Stimulated activated naive CD8-positive, alpha-beta T cell treated with anti-CD3 and anti-CD28 coated beads, Interleukin-15, Interleukin-2, amounts not matched to agents 100 U/mL and 50 U/mL, for 24 hours (primary cell): Measurements from ENCODE around the gene PDZD2.
"Not testable (repeated sequence)": the region's sequence is repeated elsewhere in the genome, so short reads cannot be mapped to it uniquely, and the experiment has no call there.

Experiments used
- ATAC-seq: fragments of 150-1000 bp; cut with Tn5 transposase; one replicate; pipeline ENCODE4 v1.10.0; 2021
- DNase-seq: peaks from one replicate; pipeline ENCODE4 v3.0.0; 2021

The PDZD2 gene

GRCh38 chr5:32043105-32043504 is 404.2 kb downstream of the PDZD2 start:
- ATAC-seq (no peak), DNase-seq (no peak)

DNA sequence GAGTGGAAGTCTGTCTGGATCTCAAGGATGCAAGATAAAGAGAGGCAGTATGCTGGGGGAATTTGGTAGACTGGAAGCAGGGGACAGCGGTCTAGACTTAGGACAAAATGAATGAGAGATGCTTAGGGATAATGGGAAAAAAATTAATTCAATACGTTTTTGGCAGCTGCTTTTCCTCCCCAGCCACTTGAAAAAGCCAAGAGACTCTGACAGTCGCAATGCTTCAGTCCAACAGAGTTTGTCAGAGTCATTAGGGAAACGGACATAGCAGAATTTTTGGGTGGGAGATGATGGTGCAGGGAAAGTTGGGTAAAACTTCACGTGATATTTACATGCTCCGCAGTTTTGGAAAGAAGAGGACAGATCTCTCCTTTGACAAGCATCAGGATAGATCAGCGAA is 405.5 kb downstream of the PDZD2 start:
- ATAC-seq (no peak), DNase-seq (no peak)

DNA sequence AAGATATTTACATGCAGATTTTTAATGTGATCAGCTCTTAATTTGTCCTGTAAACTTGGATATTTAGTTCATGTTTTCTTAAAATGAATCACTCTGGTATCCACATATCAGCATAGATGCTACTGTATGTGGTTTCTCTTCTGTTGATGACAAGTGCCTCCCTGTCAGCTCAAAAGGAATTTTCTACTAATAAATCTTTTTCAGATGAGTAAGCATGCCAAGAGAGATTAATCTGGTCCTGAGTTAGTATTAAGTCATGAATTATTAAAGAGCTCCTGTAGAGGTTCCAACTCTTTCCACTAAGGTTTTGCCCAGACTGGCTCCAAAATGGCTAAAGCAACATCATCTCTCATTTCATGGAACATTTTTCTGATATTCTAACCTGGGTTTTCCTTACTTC is 406.0 kb downstream of the PDZD2 start:
- ATAC-seq (no peak), DNase-seq (no peak)

DNA sequence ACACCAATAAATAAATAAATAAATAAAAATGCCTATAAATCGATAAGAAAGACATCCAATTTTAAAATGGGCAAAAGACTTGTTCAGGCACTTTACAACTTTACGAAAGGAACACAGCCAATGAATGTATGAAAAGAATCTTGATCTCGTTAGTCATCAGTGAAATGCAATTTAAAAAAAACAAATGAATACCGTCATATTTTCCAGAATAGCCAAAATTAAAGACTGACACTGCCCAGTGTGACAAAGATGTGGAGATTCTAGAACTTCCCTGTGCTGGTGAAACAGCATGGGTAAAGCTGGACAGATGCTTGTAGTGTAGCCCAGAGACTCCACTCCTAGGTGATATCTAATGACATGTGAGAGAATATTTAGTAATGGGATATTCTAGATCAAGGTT is 408.1 kb downstream of the PDZD2 start:
- DNase-seq (no peak), ATAC-seq (no peak)

GRCh38 chr5:32051796-32052195 is 412.9 kb downstream of the PDZD2 start:
- no peak for DNase-seq
- no peak for ATAC-seq

DNA sequence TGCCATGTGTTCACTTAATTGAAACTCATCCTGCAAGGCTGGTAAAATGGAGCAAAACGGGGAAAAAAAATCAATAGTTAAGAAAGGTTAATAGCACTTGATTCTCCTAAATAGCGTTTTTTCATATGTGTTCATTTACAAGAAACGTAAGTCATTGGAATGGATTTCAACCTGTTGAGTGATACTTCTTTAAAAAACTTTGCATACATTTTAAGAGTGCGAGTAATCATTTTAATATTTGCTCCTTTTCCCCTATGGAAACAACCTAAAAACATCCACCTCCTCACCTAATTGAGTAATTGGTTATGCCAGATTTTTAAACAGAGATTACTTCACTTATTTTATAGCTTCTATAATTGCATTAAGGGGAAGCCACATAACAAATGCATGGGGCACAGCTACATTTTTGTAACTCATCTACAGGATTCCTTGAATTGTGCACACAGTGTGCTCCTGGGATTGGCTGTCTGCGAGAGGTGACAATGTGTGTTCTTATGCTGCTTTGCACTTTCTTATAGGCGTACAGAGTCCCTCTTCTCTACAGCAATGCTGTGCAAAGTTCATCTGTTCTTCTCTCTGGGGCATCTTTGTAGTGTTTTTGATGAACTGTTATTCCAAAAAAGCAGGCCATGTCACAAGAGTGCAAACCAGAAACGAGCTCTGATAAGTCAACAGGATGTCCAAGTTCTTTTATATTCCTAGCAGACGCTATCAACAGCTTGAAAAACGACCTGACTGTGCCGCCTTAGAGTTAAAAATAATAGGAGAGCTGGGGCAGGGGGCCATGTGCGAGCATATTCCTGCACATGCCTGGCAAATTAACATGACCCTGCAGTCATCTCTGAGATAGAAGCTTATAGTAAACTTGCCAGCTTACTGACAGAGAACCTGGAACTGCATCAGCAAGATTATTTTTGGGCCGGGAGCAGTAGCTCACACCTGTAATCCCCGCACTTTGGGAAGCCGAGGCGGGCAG is 417.2 kb downstream of the PDZD2 start:
- ATAC-seq (no peak), DNase-seq (no peak)

DNA sequence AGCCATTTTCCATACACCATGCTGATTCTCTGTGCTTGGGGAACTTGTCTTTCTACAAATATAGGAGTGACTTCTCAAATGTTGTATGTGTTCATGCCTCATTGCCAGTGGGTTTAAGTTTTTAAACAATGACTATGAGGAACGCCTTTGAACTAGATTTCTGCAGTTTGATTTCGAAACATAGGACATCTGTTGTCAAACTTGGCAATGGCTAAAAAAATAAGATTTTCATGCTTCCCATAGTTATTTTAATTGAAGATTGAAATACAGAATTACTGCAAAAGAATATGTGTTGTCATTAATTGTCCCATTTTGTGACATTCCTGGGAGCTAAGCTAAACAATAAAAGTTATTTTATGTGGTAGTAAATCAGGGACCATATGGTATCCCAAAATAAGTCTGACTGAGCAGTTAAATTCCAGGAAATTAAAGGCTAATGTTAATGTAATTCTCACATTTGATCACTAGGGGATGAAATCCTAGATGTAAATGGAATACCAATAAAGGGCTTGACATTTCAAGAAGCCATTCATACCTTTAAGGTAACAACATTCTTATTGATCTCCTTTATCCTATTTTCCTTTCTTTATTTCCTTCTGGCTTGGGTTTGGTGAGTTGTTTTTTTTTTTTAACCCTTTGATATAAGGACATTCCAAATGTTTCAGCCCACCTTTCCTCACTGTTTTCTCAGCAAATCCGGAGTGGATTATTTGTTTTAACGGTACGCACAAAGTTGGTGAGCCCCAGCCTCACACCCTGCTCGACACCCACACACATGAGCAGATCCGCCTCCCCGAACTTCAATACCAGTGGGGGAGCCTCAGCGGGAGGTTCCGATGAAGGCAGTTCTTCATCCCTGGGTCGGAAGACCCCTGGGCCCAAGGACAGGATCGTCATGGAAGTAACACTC is 418.5 kb downstream of the PDZD2 start:
- DNase-seq: no peak
- ATAC-seq: no peak

DNA sequence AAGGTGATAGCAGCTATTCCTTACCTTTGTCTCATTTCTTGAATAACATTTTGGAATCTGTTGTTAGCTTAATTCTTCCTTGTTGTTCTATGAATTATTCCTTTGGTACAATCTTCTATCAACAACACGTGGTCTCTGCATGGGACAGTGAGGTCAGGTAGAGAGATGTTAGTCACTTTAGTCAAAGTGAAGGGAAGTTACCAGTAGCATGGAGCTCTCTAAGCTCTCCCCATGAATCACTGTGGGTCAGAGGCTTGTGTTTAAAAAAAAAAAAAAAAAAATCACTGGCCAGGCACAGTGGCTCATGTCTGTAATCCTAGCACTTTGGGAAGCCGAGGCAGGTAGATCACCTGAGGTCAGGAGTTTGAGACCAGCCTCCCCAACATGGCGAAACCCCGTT is 419.2 kb downstream of the PDZD2 start:
- no peak for ATAC-seq
- no peak for DNase-seq

- ATAC-seq (no peak), DNase-seq (no peak)
Observed at GRCh38 chr5:32058997-32059396, 420.1 kb downstream of the PDZD2 start.

GRCh38 chr5:32059761-32060530 is 421.0 kb downstream of the PDZD2 start:
- no peak for DNase-seq
- no peak for ATAC-seq

DNA sequence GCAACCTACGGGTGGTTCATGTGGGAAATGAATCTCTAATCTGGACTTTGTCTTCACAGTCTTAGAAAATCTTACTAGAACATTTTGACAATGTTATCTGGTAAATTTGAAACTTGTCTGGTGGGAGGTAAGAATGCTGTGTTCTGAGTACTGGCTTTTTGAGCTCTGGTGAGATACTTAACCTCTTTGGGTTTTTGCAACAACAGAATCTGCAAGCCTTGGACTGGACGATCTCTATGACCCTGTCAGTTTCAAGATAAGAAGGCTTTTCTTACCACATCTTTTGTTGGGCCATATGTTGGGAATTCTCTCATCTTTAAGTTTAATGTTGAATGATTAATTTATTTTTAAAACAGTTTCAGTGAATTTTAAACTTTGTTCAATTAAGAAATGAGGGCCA is 422.3 kb downstream of the PDZD2 start:
- DNase-seq: no peak
- ATAC-seq: no peak

- ATAC-seq (no peak), DNase-seq (no peak)
Observed at GRCh38 chr5:32066448-32066847, 427.5 kb downstream of the PDZD2 start.

DNA sequence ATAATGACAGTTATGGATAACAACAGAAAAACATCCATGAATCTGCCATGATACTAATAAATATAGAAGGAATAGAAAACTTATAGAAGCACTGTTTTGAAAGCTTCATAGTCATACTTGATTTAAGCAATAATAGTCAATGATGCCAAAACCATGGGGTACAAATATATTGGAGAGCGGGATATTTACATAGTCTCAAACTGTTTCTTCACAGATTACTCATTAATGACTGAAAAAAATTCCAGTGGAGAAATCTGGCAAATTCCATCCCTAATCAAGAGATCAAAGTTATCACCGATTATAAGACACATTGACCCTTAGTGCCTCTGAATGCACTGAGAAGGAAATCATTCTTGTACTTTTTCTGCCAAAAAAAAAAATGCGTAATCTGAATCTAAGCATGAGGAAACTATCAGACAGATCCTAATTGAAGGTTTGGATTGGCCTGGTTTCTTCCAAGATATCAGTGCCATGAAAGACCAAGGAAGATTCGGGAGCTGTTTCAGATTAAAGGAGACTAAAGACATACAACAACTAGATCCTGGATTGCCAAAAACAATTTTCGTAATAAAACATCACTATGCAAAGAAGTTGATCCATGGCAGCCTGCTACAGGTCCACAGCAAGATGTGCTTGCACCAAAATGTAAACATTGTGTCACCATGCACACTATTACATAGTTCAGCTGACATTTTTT is 429.0 kb downstream of the PDZD2 start:
- ATAC-seq (no peak), DNase-seq (no peak)

DNA sequence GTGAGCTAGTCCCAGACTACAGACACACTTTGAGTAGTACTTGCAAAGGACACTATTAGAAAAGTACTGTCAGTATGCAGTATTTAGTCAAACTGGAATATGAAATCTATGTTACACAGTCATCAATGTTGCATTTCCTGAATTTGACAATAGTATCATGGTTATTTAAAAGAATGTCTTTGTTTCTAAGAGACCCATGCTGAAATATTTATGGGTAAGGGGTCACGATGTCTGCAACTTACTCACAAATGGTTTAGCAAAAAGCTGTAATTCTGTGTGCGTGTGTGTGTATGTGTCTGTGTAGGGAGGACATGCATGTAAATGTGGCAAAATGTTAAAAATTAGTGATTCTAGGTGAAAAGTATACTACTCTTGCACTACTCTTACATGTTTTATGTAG is 429.6 kb downstream of the PDZD2 start:
- DNase-seq (no peak), ATAC-seq (no peak)

DNA sequence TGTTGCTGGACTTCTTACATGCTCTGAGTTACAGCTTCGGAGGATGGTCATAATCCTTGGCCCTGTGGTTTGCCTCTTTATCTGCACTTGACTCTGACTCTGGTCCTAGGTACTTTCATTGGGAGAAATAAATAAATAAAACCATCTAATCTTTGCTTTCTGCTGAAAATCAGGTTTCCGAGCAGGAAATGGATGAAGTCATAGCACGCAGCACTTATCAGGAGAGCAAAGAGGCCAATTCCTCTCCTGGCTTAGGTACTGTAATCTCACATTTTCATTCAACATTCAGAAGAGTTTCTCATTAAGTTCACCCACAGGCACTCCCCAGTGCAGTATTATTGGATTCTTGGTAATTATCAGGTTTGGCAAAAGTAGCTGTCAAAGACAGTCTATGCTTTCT is 430.5 kb downstream of the PDZD2 start:
- DNase-seq: no peak
- ATAC-seq: no peak

DNA sequence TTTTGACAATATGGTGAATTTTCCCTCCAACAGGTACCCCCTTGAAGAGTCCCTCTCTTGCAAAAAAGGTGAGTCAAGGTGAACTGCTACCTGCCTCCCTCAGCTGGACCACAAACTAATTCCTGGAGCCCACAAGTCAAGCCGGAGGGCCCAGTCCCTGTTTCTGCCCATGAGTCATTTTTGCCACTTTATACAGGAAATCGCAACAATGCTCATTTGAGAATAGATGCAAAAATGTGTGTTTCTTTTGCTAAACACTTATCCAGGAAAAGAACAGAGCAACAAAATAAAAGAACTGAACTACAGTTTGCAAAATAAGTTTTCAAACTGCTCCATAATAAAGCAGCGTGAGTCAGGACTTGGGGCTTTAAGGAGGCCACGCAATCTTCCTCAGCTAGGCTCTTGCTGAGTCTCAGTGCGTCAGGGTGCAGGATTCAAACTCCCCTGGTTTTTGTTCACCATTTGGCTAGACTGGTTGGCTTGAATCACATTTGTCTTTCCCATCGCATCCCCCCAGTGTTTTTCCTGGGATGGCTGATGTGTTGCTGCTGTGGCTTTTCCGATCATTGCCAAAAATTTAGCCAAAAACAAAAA is 432.5 kb downstream of the PDZD2 start:
- ATAC-seq (no peak), DNase-seq (no peak)

- ATAC-seq: no peak
- no peak for DNase-seq
Observed at GRCh38 chr5:32072054-32072453, 433.1 kb downstream of the PDZD2 start.

DNA sequence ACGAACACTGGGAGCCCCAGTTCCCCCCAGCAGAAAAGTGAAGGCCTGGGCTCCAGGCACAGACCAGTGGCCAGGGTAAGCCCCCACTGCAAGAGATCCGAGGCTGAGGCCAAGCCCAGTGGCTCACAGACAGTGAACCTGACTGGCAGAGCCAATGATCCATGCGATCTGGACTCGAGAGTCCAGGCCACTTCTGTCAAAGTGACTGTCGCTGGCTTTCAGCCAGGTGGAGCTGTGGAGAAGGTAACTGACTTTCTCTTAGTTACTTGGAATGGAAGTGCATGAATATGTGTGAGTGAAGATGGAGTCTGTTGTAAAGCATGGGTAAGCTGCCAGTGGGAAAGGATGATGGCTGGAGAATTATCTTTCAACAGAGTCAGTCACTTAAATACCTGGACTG is 435.5 kb downstream of the PDZD2 start:
- DNase-seq (no peak), ATAC-seq (no peak)

DNA sequence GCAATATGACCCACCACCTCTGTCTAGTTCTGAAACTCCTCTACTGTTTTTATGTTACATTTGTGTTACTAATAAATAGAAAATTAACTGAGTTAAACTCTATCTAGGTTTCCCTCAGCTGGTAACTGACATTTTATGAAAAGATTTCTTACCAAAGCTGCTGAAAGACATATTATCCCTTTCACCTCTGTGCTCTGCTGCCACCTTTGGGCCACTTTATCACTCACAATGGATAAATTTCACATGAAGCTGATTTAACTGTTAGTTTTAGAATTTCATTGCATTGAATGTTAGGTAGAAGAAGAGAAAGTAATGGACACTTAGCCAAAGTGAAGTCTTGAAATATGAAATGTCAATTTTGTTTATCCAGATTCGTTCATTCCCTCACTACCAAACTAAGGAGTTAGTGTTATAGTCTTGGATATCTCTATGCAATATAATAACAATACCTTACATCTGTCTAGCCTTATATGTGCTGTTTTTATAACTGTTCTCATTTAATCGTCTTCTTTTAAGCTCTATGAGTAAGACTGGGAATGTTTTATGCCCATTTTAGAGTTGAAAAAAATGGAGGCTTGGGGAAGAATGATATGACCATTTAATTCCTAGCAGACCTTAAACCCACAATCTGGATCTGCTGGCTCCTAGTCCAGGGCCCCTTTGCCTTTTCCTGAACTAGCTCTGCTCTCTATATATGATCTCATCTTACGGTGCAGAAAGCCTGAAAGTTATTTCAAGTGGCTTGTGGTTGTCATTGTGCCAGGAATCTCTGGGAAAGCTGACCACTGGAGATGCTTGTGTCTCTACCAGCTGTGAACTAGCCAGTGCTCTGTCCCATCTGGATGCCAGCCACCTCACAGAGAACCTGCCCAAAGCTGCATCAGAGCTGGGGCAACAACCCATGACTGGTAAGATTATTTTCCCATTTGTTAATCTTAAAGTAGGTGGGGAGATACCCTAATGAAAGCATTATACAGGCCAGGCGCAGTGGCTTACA is 438.1 kb downstream of the PDZD2 start:
- peak; percentile 46 for DNase-seq
- ATAC-seq: no peak

GRCh38 chr5:32078855-32079254 is 439.9 kb downstream of the PDZD2 start:
- ATAC-seq, DNase-seq: not testable (repeated sequence)
